ENCODE measurements around the gene MAN2B2. TPM values are rescaled to one million over a fixed set of nuclear protein-coding genes. Genes with fewer than 3 reads are reported as not detected.

MAN2B2 gene
- total and polyA plus RNA-seq, 7 experiments from 2014 or later = 10.5 to 56.2 (median 32.3) TPM

DNA sequence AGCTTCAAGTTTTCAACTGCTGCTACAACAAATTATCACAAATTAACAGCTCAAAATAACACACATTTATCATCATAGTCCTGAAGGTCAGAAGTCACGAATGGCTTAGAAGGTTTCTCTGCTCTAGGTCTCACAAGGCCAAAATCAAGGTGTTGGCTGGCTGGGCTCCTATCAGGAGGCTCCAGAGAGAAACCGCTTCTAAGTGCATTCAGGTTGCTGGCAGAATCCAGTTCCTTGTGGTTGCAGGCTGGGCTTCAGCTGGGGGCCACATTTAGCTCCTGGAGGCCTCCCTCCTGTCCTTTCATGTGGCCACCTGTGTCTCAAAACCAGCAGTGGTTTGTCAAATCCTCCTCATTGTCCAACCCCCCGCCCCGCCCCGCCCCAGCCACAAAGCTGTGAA lies 80.9 kb downstream of the MAN2B2 start:
- Histone ChIP-seq H3K4me3 (ENCODE audit: low read length) (no peak overlapping the region), H3K27me3 (ENCODE audit: control insufficient read depth in 2 of 2, insufficient read depth in 2 of 2, low read length in 2 of 2) (no peaks in the 10 kb centered on the region), H3K9me3 (ENCODE audit: control insufficient read depth in 2 of 3, low read length in 3 of 3) (no peaks in the 10 kb centered on the region), H3K27ac (ENCODE audit: low read depth, low read length) (no peak overlapping the region), H3K4me1 (ENCODE audit: control insufficient read depth in 2 of 2, insufficient read depth in 2 of 2, low read length in 2 of 2) (peaks cover 4 to 5% of the 10 kb centered on the region in 2 donors), H3K36me3 (ENCODE audit: control insufficient read depth in 2 of 3, insufficient read depth in 3 of 3, low read length in 3 of 3) (no peaks in the 10 kb centered on the region)
- POLR2A ChIA-PET = interaction anchor here (1.5 to 6.6 kb wide), 3 partner anchors 13 to 19 kb away, joined by 5 to 90 read pairs (median 48); partner anchors contain the start of gene MRFAP1
- ATAC-seq (no peak), DNase-seq (no peak)
- H3K9me3 Mint-ChIP-seq = peaks cover 0 to 6% (median 0%) of the 10 kb centered on the region in 11 donors
- H3K4me3 Mint-ChIP-seq = no peak overlapping the region
- H3K27ac Mint-ChIP-seq = peak overlapping the region in 1 of 9 donors; percentile 43
- H3K4me1 Mint-ChIP-seq = peaks cover 0 to 15% (median 10%) of the 10 kb centered on the region in 7 donors
- intact Hi-C loops (cut with micrococcal nuclease) = no loop called here
- H3K27me3 Mint-ChIP-seq = peaks cover 0 to 20% (median 0%) of the 10 kb centered on the region in 5 donors
- H3K36me3 Mint-ChIP-seq = peaks cover 0 to 6% (median 0%) of the 10 kb centered on the region in 5 donors
- CTCF ChIA-PET = no interaction called here

DNA sequence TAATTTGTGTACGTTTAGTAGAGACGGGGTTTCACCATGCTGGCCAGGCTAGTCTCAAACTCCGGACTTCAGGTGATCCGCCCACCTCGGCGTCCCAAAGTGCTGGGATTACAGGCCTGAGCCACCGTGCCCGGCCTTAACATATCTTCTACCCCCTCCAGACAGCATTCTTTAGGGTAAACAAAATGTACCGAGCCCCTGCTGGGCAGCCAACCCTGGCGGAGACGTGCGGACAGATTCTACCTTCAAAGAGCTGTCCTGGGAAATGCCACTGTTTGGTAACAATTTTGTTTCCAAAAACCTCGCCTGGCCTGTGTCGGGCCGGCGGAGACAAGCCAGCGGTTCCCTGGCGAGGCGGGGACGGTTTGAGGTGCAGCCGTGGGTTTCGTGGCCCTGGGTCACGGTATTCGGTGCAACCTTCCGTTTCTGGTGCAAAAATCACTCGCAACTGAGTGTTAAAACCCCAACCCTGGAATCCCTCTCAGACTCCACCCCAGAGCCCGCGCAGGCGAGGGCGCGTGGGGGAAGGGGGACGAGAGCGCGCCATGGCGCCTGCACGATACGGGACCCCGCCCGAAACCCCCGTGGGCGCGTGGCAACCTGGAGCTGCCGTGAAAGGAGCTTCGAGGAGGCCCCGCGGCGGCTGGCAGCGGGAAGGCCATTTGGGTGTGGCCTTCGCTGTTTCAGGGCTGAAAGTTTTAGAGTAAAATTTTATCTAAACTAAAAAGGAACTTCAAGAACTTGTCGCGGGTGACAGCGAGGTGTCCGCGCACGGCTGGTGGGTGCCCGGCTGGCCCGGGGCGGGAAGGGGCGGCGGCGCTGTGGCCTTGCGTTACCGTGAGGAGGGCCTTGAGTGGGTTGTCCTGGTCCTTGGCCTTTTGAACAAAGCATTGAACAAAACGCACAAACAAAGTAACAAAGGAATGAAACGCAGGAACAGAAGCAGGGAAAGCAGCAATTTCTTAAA lies 82.5 kb downstream of the MAN2B2 start:
- H3K4me1 ChIP-seq (ENCODE audit: control insufficient read depth in 2 of 2, insufficient read depth in 2 of 2, low read length in 2 of 2) = peaks cover 4 to 5% of the 10 kb centered on the region in 2 donors
- peaks cover 0 to 35% (median 0%) of the 10 kb centered on the region in 5 donors for H3K27me3 Mint-ChIP-seq
- no peaks in the 10 kb centered on the region for H3K36me3 ChIP-seq (ENCODE audit: control insufficient read depth in 2 of 3, insufficient read depth in 3 of 3, low read length in 3 of 3)
- H3K4me3 Mint-ChIP-seq = peak overlapping the region in 8 of 10 donors; percentile 60 to 81 (median 76)
- CTCF ChIA-PET = interaction anchor here (0.6 kb wide), 1 partner anchor 40 kb away, joined by 3 read pairs; no protein-coding TSS in a partner anchor
- H3K27ac ChIP-seq (ENCODE audit: low read depth, low read length) = no peak overlapping the region
- H3K9me3 Mint-ChIP-seq = peaks cover 0 to 6% (median 0%) of the 10 kb centered on the region in 11 donors
- H3K4me1 Mint-ChIP-seq = peaks cover 0 to 15% (median 10%) of the 10 kb centered on the region in 7 donors
- ATAC-seq (no peak), DNase-seq (no peak)
- H3K27me3 ChIP-seq (ENCODE audit: control insufficient read depth in 2 of 2, insufficient read depth in 2 of 2, low read length in 2 of 2) = peaks cover 0 to 2% of the 10 kb centered on the region in 2 donors
- peak overlapping the region in 1 of 9 donors; percentile 11 for H3K27ac Mint-ChIP-seq
- peaks cover 0 to 6% (median 0%) of the 10 kb centered on the region in 5 donors for H3K36me3 Mint-ChIP-seq
- intact Hi-C loops (cut with micrococcal nuclease) = loop anchor here in 1 of 2 donors (1.0 kb wide), 1 partner anchor 17 kb away; the partner anchor contains the start of gene MRFAP1
- POLR2A ChIA-PET = interaction anchor here (0.6 to 6.6 kb wide), 6 partner anchors 9 to 53 kb away, joined by 3 to 90 read pairs (median 5); partner anchors contain the start of gene MRFAP1
- no peak overlapping the region for H3K4me3 ChIP-seq (ENCODE audit: low read length)
- H3K9me3 ChIP-seq (ENCODE audit: control insufficient read depth in 2 of 3, low read length in 3 of 3) = no peaks in the 10 kb centered on the region

DNA sequence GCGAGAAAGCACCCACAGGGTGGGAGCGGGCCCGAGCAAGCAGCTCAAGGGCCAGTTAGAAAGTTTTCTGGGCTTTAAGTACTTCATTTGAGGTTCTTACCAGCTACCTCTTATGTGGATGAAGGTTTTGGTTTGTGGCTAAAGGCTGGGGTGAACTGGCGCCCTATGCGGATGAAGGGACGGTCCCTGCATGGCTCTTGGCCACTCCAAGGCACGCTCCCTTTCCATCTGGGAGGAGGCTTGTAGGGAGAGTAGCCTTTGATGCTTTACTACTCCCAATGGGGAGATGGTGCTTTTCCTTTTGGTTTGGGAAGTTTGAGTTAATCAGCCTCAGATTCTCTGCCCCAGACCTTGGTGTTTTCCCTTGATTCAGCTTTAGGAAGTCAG lies 83.2 kb downstream of the MAN2B2 start:
- intact Hi-C loops (cut with micrococcal nuclease) = loop anchor here in 1 of 2 donors (1.0 kb wide), 1 partner anchor 18 kb away; the partner anchor contains the start of gene MRFAP1
- no peak for DNase-seq
- H3K27me3 Mint-ChIP-seq = peaks cover 0 to 39% (median 0%) of the 10 kb centered on the region in 5 donors

DNA sequence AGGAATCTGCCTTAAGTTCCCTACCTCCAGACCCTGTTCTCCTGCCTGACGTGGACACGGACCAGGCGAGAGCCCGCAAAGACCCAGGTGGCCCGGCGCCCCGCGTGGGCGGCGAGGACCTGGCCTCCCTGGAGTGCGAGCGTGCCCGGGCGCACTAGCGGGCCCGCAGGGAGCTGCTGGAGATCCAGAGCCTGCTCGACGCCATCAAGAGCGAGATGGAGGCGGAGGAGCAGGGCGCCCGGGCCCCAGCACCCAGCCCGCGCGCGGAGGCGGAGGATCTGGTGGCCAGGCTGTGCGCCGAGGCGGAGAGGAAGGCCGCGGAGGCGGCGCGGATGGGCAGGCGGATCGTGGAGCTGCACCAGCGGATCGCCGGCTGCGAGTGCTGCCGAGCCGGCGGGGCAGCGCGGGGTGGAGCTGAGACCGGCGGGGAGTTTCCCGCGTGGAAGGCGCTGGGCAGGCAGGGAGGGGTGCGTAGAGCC lies 83.6 kb downstream of the MAN2B2 start:
- H3K4me1 ChIP-seq (ENCODE audit: control insufficient read depth in 2 of 2, insufficient read depth in 2 of 2, low read length in 2 of 2) = peaks cover 4 to 5% of the 10 kb centered on the region in 2 donors
- peak overlapping the region in 6 of 9 donors; percentile 11 to 76 (median 44) for H3K27ac Mint-ChIP-seq
- H3K4me3 Mint-ChIP-seq = peak overlapping the region; percentile 60 to 81 (median 76)
- ATAC-seq (peak; percentile 96), DNase-seq (peak; percentile 47 to 61 (median 55))
- POLR2A ChIA-PET = interaction anchor here (0.8 to 6.6 kb wide), 11 partner anchors 10 to 250 kb away, joined by 3 to 90 read pairs (median 4); partner anchors contain the start of genes BLOC1S4 and MRFAP1
- CTCF ChIA-PET = interaction anchor here (0.6 to 1.1 kb wide), 2 partner anchors 17 to 335 kb away, joined by 3 to 4 read pairs; no protein-coding TSS in a partner anchor
- H3K36me3 ChIP-seq (ENCODE audit: control insufficient read depth in 2 of 3, insufficient read depth in 3 of 3, low read length in 3 of 3) = no peaks in the 10 kb centered on the region
- H3K27me3 ChIP-seq (ENCODE audit: control insufficient read depth in 2 of 2, insufficient read depth in 2 of 2, low read length in 2 of 2) = peaks cover 0 to 2% of the 10 kb centered on the region in 2 donors
- peaks cover 0 to 6% (median 0%) of the 10 kb centered on the region in 5 donors for H3K36me3 Mint-ChIP-seq
- intact Hi-C loops (cut with micrococcal nuclease) = loop anchor here in 1 of 2 donors (1.0 kb wide), 1 partner anchor 18 kb away; the partner anchor contains the start of gene MRFAP1
- H3K4me3 ChIP-seq (ENCODE audit: low read length) = peak overlapping the region; percentile 51
- peak overlapping the region; percentile 22 for H3K27ac ChIP-seq (ENCODE audit: low read depth, low read length)
- peaks cover 0 to 15% (median 10%) of the 10 kb centered on the region in 7 donors for H3K4me1 Mint-ChIP-seq
- peaks cover 0 to 6% (median 0%) of the 10 kb centered on the region in 11 donors for H3K9me3 Mint-ChIP-seq
- no peaks in the 10 kb centered on the region for H3K9me3 ChIP-seq (ENCODE audit: control insufficient read depth in 2 of 3, low read length in 3 of 3)
- peaks cover 0 to 43% (median 0%) of the 10 kb centered on the region in 5 donors for H3K27me3 Mint-ChIP-seq

More for the DNA sequence above, 83.2 kb downstream of the MAN2B2 start:
- no peak for ATAC-seq
- Mint-ChIP-seq H3K27ac (peak overlapping the region in 7 of 9 donors; percentile 8 to 76 (median 28)), H3K4me3 (peak overlapping the region; percentile 58 to 81 (median 76)), H3K9me3 (peaks cover 0 to 6% (median 0%) of the 10 kb centered on the region in 11 donors), H3K4me1 (peaks cover 0 to 15% (median 10%) of the 10 kb centered on the region in 7 donors), H3K36me3 (peaks cover 0 to 6% (median 0%) of the 10 kb centered on the region in 5 donors)
- Histone ChIP-seq H3K27me3 (ENCODE audit: control insufficient read depth in 2 of 2, insufficient read depth in 2 of 2, low read length in 2 of 2) (peaks cover 0 to 2% of the 10 kb centered on the region in 2 donors), H3K36me3 (ENCODE audit: control insufficient read depth in 2 of 3, insufficient read depth in 3 of 3, low read length in 3 of 3) (no peaks in the 10 kb centered on the region), H3K9me3 (ENCODE audit: control insufficient read depth in 2 of 3, low read length in 3 of 3) (no peaks in the 10 kb centered on the region), H3K4me1 (ENCODE audit: control insufficient read depth in 2 of 2, insufficient read depth in 2 of 2, low read length in 2 of 2) (peaks cover 4 to 5% of the 10 kb centered on the region in 2 donors), H3K27ac (ENCODE audit: low read depth, low read length) (no peak overlapping the region), H3K4me3 (ENCODE audit: low read length) (peak overlapping the region; percentile 51)
- ChIA-PET POLR2A (interaction anchor here (0.6 to 6.6 kb wide), 10 partner anchors 9 to 56 kb away, joined by 3 to 90 read pairs (median 4); partner anchors contain the start of gene MRFAP1), CTCF (interaction anchor here (1.1 kb wide), 1 partner anchor 18 kb away, joined by 3 read pairs; no protein-coding TSS in a partner anchor)

DNA sequence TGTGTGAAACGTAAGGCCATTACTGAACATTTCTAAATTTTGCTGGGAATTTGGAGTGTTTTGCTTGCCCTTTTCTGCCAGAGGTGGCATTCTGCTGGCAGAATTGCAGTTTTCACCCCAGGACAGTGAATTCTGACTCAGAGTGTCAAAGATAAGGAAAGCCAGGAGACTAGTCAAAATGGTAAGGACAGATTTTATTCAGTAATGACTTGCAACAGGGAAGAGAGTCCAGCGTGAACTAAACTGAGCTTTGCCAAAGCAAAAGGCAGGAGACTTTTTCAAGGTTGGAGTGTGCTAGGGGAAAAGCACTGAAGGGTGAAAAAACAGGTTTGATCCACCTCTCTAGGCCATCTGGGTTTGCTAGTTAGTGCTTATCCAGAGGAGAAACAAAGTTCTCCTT lies 84.9 kb downstream of the MAN2B2 start:
- intact Hi-C loops (cut with micrococcal nuclease) = no loop called here
- Histone ChIP-seq H3K4me1 (ENCODE audit: control insufficient read depth in 2 of 2, insufficient read depth in 2 of 2, low read length in 2 of 2) (peaks cover 4 to 11% of the 10 kb centered on the region in 2 donors), H3K9me3 (ENCODE audit: control insufficient read depth in 2 of 3, low read length in 3 of 3) (no peaks in the 10 kb centered on the region), H3K4me3 (ENCODE audit: low read length) (no peak overlapping the region), H3K36me3 (ENCODE audit: control insufficient read depth in 2 of 3, insufficient read depth in 3 of 3, low read length in 3 of 3) (no peaks in the 10 kb centered on the region), H3K27ac (ENCODE audit: low read depth, low read length) (no peak overlapping the region), H3K27me3 (ENCODE audit: control insufficient read depth in 2 of 2, insufficient read depth in 2 of 2, low read length in 2 of 2) (peaks cover 0 to 2% of the 10 kb centered on the region in 2 donors)
- Mint-ChIP-seq H3K9me3 (peaks cover 0 to 3% (median 0%) of the 10 kb centered on the region in 11 donors), H3K36me3 (peaks cover 0 to 5% (median 0%) of the 10 kb centered on the region in 5 donors), H3K4me1 (peaks cover 0 to 15% (median 10%) of the 10 kb centered on the region in 7 donors), H3K27me3 (peaks cover 0 to 49% (median 0%) of the 10 kb centered on the region in 5 donors), H3K27ac (no peak overlapping the region), H3K4me3 (peak overlapping the region in 3 of 10 donors; percentile 25 to 78 (median 57))
- ChIA-PET CTCF (interaction anchor here (0.6 kb wide), 1 partner anchor 256 kb away, joined by 3 read pairs; no protein-coding TSS in a partner anchor), POLR2A (interaction anchor here (1.0 to 6.6 kb wide), 6 partner anchors 12 to 82 kb away, joined by 3 to 90 read pairs (median 8); partner anchors contain the start of genes BLOC1S4 and MRFAP1)
- DNase-seq (no peak), ATAC-seq (no peak)

Data from naive thymus-derived CD4-positive, alpha-beta T cell (primary cell).